DND-41 (cell line): ENCODE measurements around the gene RNF225.

Source experiments
- ATAC-seq: fragments of 200-7000 bp; cut with Tn5 transposase; 3 replicates; pipeline ENCODE4 v1.9.1; 2021; ENCODE audit warnings: low read depth; ENCODE audit not compliant: insufficient read depth
- DNase-seq: peaks from one replicate; pipeline ENCODE4 v3.0.0-alpha.2; 2020
- H2AFZ ChIP-seq: 2 replicates; pipeline ENCODE4 v1.6.0; 2012; ENCODE audit warnings: low read depth, low read length
- H3K27ac ChIP-seq: 2 replicates; pipeline ENCODE4 v1.5.1; 2012; ENCODE audit warnings: low read length, inconsistent platforms
- H3K27me3 ChIP-seq: fragments of 200-600 bp; sonication (generic); 2 replicates; pipeline ENCODE4 v1.6.0; 2012; ENCODE audit warnings: low read length, mild to moderate bottlenecking, inconsistent platforms; ENCODE audit not compliant: insufficient read depth, poor library complexity
- H3K36me3 ChIP-seq: 2 replicates; pipeline ENCODE4 v1.5.1; 2012; ENCODE audit warnings: low read length, inconsistent platforms; ENCODE audit not compliant: insufficient read depth
- H3K4me1 ChIP-seq: 2 replicates; pipeline ENCODE4 v1.5.1; 2012; ENCODE audit warnings: mild to moderate bottlenecking, low read length; ENCODE audit not compliant: insufficient read depth
- H3K4me2 ChIP-seq: 2 replicates; pipeline ENCODE4 v1.6.0; 2012; ENCODE audit warnings: mild to moderate bottlenecking, moderate library complexity, low read length, inconsistent platforms; ENCODE audit not compliant: insufficient read depth
- H3K4me3 ChIP-seq, 2 experiments: fragments of 200-600 bp in 1 of 2; shearing (Covaris generic) in 1 of 2; 2 replicates each; pipeline ENCODE4 v1.5.1; 2012 to 2016; ENCODE audit warnings: inconsistent platforms in 2 of 2, low read length in 2 of 2, mild to moderate bottlenecking in 2 of 2, low read depth in 1 of 2, moderate library complexity in 1 of 2
- H3K79me2 ChIP-seq: 2 replicates; pipeline ENCODE4 v1.6.0; 2012; ENCODE audit warnings: low read length, inconsistent platforms; ENCODE audit not compliant: insufficient read depth
- H3K9ac ChIP-seq: 2 replicates; pipeline ENCODE4 v1.6.0; 2012; ENCODE audit warnings: low read depth, mild to moderate bottlenecking, inconsistent platforms, low read length, moderate library complexity
- H3K9me3 ChIP-seq: 2 replicates; pipeline ENCODE4 v1.5.1; 2012; ENCODE audit warnings: low read length, moderate library complexity, mild to moderate bottlenecking, inconsistent platforms; ENCODE audit not compliant: insufficient read depth, severe bottlenecking
- H4K20me1 ChIP-seq: 2 replicates; pipeline ENCODE4 v1.6.0; 2012; ENCODE audit warnings: low read length; ENCODE audit not compliant: insufficient read depth
- EZH2 ChIP-seq: IDR thresholded peaks from 3 replicates; pipeline ENCODE4 v1.6.1; 2012; ENCODE audit warnings: borderline replicate concordance, low read depth, mild to moderate bottlenecking, moderate library complexity, low read length, inconsistent platforms; ENCODE audit not compliant: severe bottlenecking
- TF ChIP-seq, protein P1 (sequence below): IDR thresholded peaks from 2 replicates; pipeline ENCODE4 v1.5.1; 2012; ENCODE audit warnings: borderline replicate concordance, low read length, moderate library complexity, mild to moderate bottlenecking; ENCODE audit not compliant: poor library complexity, severe bottlenecking; ENCODE audit errors: extremely low read depth

RNF225 gene

DNA sequence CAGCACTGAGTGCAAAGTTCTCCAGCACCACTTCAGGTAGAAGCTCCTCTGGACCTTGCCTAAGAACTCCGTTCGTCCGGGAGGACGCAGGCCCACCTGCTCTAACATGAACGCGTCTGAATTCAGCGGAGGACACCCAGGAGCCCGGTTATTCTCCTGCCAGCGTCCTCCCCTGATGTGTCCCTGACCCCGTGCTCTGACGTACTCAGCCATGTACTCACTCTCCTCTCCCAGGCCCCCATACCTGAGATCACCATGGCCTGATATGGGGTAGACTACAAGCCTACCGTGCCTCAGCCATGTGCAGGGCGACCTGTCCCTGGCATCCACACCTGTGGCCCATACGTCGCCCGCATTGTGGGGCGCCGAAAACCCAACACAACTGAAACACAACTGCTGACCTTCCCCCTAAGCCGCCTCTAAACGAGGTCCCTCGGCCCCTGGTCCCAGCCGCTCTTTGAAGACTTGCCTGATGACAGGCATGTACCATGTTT lies 12.2 kb downstream of the RNF225 start:
- DNase-seq (no peak), ATAC-seq (no peak)
- H4K20me1 ChIP-seq = no peaks in the 10 kb centered on the region
- peak overlapping the region; percentile 58 to 96 for H3K4me3 ChIP-seq
- no peak for TF ChIP-seq EZH2
- TF ChIP-seq, protein P1, sequence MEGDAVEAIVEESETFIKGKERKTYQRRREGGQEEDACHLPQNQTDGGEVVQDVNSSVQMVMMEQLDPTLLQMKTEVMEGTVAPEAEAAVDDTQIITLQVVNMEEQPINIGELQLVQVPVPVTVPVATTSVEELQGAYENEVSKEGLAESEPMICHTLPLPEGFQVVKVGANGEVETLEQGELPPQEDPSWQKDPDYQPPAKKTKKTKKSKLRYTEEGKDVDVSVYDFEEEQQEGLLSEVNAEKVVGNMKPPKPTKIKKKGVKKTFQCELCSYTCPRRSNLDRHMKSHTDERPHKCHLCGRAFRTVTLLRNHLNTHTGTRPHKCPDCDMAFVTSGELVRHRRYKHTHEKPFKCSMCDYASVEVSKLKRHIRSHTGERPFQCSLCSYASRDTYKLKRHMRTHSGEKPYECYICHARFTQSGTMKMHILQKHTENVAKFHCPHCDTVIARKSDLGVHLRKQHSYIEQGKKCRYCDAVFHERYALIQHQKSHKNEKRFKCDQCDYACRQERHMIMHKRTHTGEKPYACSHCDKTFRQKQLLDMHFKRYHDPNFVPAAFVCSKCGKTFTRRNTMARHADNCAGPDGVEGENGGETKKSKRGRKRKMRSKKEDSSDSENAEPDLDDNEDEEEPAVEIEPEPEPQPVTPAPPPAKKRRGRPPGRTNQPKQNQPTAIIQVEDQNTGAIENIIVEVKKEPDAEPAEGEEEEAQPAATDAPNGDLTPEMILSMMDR = no peak
- H3K27me3 ChIP-seq = no peaks in the 10 kb centered on the region
- H3K27ac ChIP-seq = peak overlapping the region; percentile 78
- peak overlapping the region; percentile 75 for H3K4me2 ChIP-seq
- peaks cover 5% of the 10 kb centered on the region; the same call in 1 of the 2 replicates for H3K36me3 ChIP-seq
- H3K9ac ChIP-seq = peak overlapping the region; percentile 77
- H3K79me2 ChIP-seq = peaks cover 40% of the 10 kb centered on the region
- no peaks in the 10 kb centered on the region for H3K9me3 ChIP-seq
- H3K4me1 ChIP-seq = peaks cover 29% of the 10 kb centered on the region
- H2AFZ ChIP-seq = peak overlapping the region; percentile 65

DNA sequence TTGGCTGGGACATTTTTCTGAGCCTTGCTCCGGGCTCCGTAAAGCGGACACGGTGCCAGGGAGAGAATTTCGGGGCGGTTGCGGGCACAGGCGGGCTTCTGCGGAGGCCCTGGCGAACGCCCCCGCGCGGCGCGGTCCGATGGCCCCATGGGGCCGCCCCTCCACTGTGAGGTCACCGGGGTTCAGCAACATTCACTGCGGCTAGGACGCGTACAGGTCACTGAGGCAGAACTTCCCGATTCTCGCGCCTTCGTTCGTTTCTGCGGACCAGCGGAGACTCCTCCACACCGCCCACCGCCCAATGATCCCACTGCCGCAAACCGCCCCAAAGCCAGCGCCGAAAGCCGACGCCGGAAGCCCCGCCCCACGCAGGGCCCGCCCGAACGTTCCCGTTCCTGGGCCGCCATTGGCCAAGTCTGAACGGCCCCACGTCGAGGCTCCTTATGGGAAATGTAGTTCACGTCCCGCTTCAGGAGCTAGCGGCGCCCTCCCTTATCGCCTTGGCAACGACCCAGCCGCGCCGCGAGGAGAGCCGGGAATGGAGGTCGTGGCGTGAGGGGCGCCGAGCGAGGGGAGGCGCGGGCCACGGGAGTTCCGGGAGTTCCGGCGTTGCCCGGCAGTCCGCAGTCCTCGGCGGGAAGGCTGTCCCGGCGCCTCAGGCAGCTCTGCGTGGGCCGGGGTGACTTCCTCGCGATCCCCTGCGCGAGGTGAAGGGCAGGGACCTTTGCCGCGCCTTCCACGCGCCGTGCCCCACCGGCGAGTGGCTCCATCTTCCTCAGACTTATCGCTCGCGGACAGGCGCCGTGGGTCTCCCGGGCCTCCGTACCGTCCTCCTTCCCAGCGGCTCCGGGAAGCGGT lies 12.9 kb downstream of the RNF225 start, which contains the start of gene ZNF584:
Gene ZNF584 (plus strand): TSS at position 498 of the 858 bp plus-strand sequence. CDS start 499 bp downstream, outside the sequence.
- ATAC-seq (peak; percentile 96), DNase-seq (peak; percentile 97)
- peaks cover 40% of the 10 kb centered on the region for H3K79me2 ChIP-seq
- H3K9ac ChIP-seq = peak within 1 kb of the TSS; percentile 77
- peaks cover 5% of the 10 kb centered on the region; the same call in 1 of the 2 replicates for H3K36me3 ChIP-seq
- no peaks in the 10 kb centered on the region for H3K9me3 ChIP-seq
- TF ChIP-seq, protein P1 = peak; percentile 48
- no peak for TF ChIP-seq EZH2
- no peaks in the 10 kb centered on the region for H4K20me1 ChIP-seq
- no peaks in the 10 kb centered on the region for H3K27me3 ChIP-seq
- H2AFZ ChIP-seq = peak within 1 kb of the TSS; percentile 87
- H3K4me1 ChIP-seq = peaks cover 28% of the 10 kb centered on the region
- H3K4me2 ChIP-seq = peak within 1 kb of the TSS; percentile 75
- peak within 1 kb of the TSS; percentile 78 for H3K27ac ChIP-seq
- peak within 1 kb of the TSS; percentile 58 to 96 for H3K4me3 ChIP-seq

DNA sequence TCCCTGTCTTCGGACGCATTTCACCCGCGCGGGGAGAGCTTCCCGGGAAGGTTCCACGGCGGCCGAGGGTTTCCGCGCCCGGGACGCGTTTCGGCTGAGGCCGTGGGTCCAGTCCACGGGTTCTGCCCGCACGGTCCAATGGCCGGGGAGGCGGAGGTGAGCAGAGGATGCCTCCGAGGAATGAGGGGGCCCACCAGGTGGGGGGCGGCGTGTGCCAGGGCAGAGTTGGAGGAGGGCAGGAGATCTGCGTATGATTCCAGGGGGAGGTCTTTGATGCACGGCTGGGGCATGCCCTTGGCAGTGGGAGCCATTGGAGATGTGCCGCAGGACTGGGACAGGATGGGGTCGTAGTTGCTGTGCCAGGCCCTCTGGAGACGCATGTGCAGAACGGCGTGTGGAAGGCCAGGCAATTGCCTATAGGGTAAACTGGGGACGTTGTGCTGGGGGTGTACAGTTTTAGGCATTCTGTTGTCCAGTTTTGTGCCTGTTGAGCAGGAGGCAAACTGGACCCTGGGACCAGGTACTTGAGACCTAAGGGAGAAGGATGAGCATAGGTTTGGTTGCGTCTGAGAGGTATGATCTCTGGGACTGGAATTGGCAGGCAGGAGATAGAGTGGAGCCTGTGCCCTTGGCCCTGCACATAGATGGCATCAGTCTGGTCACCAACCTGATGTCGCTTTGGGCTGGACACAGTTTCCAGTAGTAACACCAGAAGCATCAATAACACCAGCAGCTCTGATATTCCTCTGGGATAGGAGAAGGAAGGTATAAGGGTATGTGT lies 13.7 kb downstream of the RNF225 start:
- Histone ChIP-seq H2AFZ (peak overlapping the region; percentile 87), H3K9me3 (no peaks in the 10 kb centered on the region), H3K27me3 (no peaks in the 10 kb centered on the region), H3K36me3 (peaks cover 5% of the 10 kb centered on the region; the same call in 1 of the 2 replicates), H3K79me2 (peaks cover 40% of the 10 kb centered on the region), H4K20me1 (no peaks in the 10 kb centered on the region), H3K27ac (peak overlapping the region; percentile 39), H3K4me1 (peaks cover 28% of the 10 kb centered on the region), H3K9ac (peak overlapping the region; percentile 77), H3K4me2 (peak overlapping the region; percentile 75), H3K4me3 (peak overlapping the region; percentile 58 to 96)
- ATAC-seq (peak; percentile 41), DNase-seq (peak; percentile 60)
- TF ChIP-seq, protein P1 = peak; percentile 17
- TF ChIP-seq EZH2 = no peak
